Pancreas (tissue), 10 donors: ENCODE data around the gene TNRC18. TPM values are rescaled to one million over a fixed set of nuclear protein-coding genes. Genes with fewer than 3 reads are reported as not detected.

ENCODE experiments used
- ATAC-seq, 4 donors: fragments of 200-7000 bp; cut with Tn5 transposase; one replicate each; pipeline versions ENCODE4 v1.8.0 to v1.9.1; 2020; ENCODE audit warnings: mild to moderate bottlenecking in 4 of 4, moderate library complexity in 4 of 4
- DNase-seq, 6 donors: peaks; one replicate each; pipeline ENCODE4 v3.0.0-alpha.2; 2020
- FAIRE-seq: peaks from 2 replicates; lab custom pipeline; 2012; peaks lifted over from hg19 to GRCh38; lab: Jason Lieb, UNC
- H3K27ac ChIP-seq, 4 donors: fragments of 200-600 bp; sonication (generic); 1 replicate in 3 of 4; 2 replicates in 1 of 4; pipeline versions ENCODE4 v1.5.0 to v1.8.0; 2020
- H3K27me3 ChIP-seq, 4 donors: fragments of 200-600 bp; one replicate each; pipeline ENCODE4 v1.8.0; 2021
- H3K36me3 ChIP-seq, 3 donors: fragments of 200-600 bp; sonication (generic) in 1 of 3; one replicate each; pipeline versions ENCODE4 v1.5.0 to v1.8.0; 2020 to 2021
- H3K4me1 ChIP-seq, 3 donors: fragments of 200-600 bp; one replicate each; pipeline ENCODE4 v1.8.0; 2021
- H3K4me3 ChIP-seq, 4 donors: fragments of 200-600 bp; sonication (generic) in 2 of 4; one replicate each; pipeline versions ENCODE4 v1.5.0 to v1.8.0; 2020 to 2021
- H3K9me3 ChIP-seq, 4 donors: fragments of 200-600 bp; one replicate each; pipeline ENCODE4 v1.8.0; 2021
- WGBS, 2 donors: extraction: QIAGEN DNeasy Blood & Tissue Kit; methylation state at CpG; one replicate each; pipeline ENCODE4 v1.1.7; 2013; 5-methylcytosine and 5-hydroxymethylcytosine counted together
- intact Hi-C, 3 donors: fragments of 100-400 bp; cut with DNase I; formaldehyde crosslinking; loops; one replicate each; pipeline versions ENCODE4 v1.11.1 to v1.14.2; 2022
- polyA plus RNA-seq, 2 donors: library from polyadenylated mRNA; stranded (reverse); fragments of 200-250 nt; gene quantifications; one replicate each; pipeline ENCODE4 v1.2.3, GENCODE V29; 2013
- total RNA-seq, 6 donors: library from RNA; stranded (reverse); fragmentation: NEBNext Ultra II Directional in 4 of 6; extraction: Animal tissue kit (Norgen Biotek cat#: 25700) in 4 of 6; gene quantifications; one replicate each; pipeline versions ENCODE4 v1.2.1 to v1.2.4, GENCODE V29; 2021 to 2023
- TF ChIP-seq, protein P1 (sequence below), 4 donors: fragments of 200-600 bp; sonication (generic) in 3 of 4; IDR thresholded peaks; one replicate each; pipeline versions ENCODE4 v1.5.0 to v1.8.0; 2021; ENCODE audit warnings: antibody characterized with exemption in 4 of 4
- donor health status: healthy with polysubstance abuse.
- donor health status: DM: no; HTN: no; CAD: no; lungs with moderate emphysema.
- donor health status: DM: no; HTN: no; CAD: no.
- donor health status: control.
- donor health status: control.
- donor health status: Bipolar disorder and iron deficiency.
- donor health status: DM: yes; HTN: yes; CAD: no.
- donor health status: DM: no; HTN: no; CAD: no.
- donor health status: DM: no; HTN: no; CAD: no.
- donor health status: DM: yes; HTN: yes; CAD: no.

Gene TNRC18
- total and polyA plus RNA-seq, 8 donors, result 30.1 to 80.6 (median 36.9) TPM

DNA sequence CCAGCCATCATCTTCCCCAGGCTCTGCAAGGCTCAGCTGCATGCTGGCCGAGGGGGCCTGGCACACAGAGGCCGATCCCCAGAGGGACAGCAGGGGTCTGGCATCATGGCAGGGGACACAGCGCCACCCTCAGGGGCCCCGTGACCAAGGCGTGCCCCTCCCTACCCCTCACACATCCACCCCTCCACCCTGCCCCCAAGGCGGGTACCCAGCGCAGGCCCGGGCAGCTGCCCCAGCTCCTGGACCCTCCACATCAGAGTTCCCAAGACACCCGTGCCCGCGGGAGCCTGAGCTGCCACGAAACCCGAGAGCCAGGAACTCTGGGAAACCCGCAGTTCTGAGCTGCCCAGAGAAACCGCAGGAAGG is 46.5 kb upstream of the TNRC18 start:
- H3K27ac ChIP-seq, result no peak overlapping the region
- DNase-seq (no peak), FAIRE-seq (no peak), ATAC-seq (no peak)
- TF ChIP-seq, protein P1, sequence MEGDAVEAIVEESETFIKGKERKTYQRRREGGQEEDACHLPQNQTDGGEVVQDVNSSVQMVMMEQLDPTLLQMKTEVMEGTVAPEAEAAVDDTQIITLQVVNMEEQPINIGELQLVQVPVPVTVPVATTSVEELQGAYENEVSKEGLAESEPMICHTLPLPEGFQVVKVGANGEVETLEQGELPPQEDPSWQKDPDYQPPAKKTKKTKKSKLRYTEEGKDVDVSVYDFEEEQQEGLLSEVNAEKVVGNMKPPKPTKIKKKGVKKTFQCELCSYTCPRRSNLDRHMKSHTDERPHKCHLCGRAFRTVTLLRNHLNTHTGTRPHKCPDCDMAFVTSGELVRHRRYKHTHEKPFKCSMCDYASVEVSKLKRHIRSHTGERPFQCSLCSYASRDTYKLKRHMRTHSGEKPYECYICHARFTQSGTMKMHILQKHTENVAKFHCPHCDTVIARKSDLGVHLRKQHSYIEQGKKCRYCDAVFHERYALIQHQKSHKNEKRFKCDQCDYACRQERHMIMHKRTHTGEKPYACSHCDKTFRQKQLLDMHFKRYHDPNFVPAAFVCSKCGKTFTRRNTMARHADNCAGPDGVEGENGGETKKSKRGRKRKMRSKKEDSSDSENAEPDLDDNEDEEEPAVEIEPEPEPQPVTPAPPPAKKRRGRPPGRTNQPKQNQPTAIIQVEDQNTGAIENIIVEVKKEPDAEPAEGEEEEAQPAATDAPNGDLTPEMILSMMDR (IDR thresholded peaks at IDR 0.05), result no peak
- WGBS, 2 donors, result 82 to 87% methylated on average over 12 to 15 of the region's 15 CpGs
- intact Hi-C loops, result no loop called here
- no peak overlapping the region for H3K4me3 ChIP-seq
- no peaks in the 10 kb centered on the region for H3K36me3 ChIP-seq
- no peaks in the 10 kb centered on the region for H3K27me3 ChIP-seq
- H3K4me1 ChIP-seq, result no peaks in the 10 kb centered on the region
- H3K9me3 ChIP-seq, result no peaks in the 10 kb centered on the region

DNA sequence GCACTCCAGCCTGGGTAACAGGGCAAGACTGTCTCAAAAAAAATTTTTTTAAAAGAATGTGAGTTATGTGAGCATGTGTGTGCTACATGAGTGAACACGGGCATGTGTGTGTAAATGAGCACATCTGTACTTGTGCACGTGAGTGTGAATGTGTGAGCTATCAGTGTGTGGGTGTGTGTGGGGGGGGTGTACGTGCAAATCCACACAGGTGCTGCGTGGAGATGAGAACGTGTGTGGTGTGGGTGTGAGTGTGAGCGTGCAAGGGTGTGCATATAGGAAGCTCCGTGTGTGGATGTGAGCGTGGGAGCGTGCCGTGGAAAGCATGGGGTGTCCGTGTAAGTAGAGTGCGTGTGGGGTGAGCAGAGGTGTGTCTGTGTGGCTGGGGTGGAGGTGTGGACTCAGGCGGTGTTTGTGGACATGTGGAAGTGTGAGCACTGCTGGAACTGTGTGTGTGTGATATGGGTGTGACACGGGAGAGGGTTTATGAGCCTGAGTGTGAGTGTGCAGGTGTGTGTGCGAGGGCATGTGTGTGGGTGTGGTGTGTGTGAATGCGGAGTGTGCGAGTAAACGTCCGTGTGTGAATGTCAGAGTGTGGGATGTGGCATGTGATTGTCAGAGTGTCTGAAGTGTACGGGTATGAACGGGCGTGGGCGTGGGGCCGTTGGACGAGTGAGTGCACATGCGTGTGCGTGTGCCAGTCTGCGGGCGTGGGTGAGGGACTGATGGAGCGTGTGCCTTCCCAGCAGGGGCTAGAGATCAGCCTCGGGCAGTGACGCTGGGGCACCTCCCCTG is 45.9 kb upstream of the TNRC18 start:
- DNase-seq (no peak), ATAC-seq (no peak), FAIRE-seq (no peak)
- 88 to 91% methylated on average over 32 of the region's 32 CpGs for WGBS, 2 donors
- Histone ChIP-seq H3K27ac (no peak overlapping the region), H3K9me3 (no peaks in the 10 kb centered on the region), H3K4me1 (no peaks in the 10 kb centered on the region), H3K27me3 (no peaks in the 10 kb centered on the region), H3K36me3 (no peaks in the 10 kb centered on the region), H3K4me3 (no peak overlapping the region)
- TF ChIP-seq, protein P1 (IDR thresholded peaks at IDR 0.05), result no peak
- intact Hi-C loops, result no loop called here

DNA sequence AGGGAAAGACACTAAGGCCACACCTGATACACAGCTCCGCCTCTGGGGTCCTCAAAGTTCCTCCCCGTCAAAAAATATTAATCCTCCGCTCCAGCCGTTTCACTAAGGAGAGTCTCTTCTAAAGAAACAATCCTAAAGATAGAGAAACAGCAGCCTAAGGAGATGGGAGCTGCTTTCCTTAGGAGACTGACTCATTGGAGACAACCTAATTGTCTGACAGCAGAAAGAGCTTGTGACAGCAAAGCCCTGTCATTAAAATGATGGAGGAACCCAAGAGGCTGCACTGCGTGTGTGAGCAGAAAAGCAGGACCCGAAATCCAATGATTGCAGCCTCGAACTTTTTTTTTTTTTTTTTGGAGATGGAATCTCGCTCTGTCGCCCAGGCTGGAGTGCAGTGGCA is 44.0 kb upstream of the TNRC18 start:
- Histone ChIP-seq H3K27me3 (no peaks in the 10 kb centered on the region), H3K36me3 (no peaks in the 10 kb centered on the region), H3K4me3 (no peak overlapping the region), H3K4me1 (no peaks in the 10 kb centered on the region), H3K27ac (no peak overlapping the region), H3K9me3 (no peaks in the 10 kb centered on the region)
- intact Hi-C loops, result no loop called here
- WGBS, 2 donors, result 79 to 83% methylated on average over 8 to 9 of the region's 9 CpGs
- TF ChIP-seq, protein P1 (IDR thresholded peaks at IDR 0.05), result no peak
- ATAC-seq (no peak), FAIRE-seq (no peak), DNase-seq (no peak)

DNA sequence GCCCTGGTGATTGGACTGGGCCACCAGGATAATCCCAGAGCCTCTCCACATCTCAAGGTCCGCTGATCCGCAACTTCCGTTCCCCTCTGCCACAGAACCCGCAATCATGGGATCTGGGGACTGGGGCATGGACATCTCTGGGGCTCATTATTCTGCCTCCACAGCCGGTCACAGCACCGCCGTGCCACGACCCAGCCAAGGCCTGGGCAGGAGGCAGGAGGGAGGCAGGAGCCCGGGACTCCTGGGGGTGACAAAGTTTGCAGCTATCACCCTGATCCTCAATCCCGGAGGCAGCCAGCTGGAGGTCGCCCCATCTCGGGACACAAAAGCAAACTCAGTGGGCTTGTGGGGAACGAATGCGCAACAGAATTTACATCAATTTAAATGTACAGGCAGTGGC is 42.9 kb upstream of the TNRC18 start:
- DNase-seq, result no peak
- Histone ChIP-seq H3K36me3 (no peaks in the 10 kb centered on the region), H3K27me3 (no peaks in the 10 kb centered on the region), H3K27ac (no peak overlapping the region), H3K4me1 (no peaks in the 10 kb centered on the region), H3K9me3 (no peaks in the 10 kb centered on the region), H3K4me3 (no peak overlapping the region)
- FAIRE-seq, result no peak
- TF ChIP-seq, protein P1 (IDR thresholded peaks at IDR 0.05), result no peak
- no peak for ATAC-seq
- 92 to 93% methylated on average over 14 of the region's 14 CpGs for WGBS, 2 donors
- intact Hi-C loops, result no loop called here

DNA sequence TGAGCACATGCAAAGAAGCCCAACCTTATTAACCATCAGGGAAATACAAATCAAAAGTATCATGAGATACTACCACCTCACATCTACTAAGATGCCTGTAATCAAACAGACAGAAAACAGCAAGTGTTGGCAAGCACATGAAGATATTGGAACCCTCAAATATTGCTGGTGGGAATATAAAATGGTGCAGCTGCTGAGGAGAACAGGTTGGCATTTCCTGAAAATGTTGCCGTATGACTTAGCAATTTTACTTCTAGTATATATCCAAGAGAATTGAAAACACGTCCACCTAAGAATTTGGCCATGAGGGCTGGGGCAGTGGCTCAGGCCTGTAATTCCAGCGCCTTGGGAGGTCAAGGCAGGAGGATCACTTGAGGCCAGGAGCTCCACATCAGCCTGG is 39.4 kb upstream of the TNRC18 start:
- DNase-seq, result no peak
- no peaks in the 10 kb centered on the region for H3K4me1 ChIP-seq
- 61 to 82% methylated on average over 3 of the region's 3 CpGs for WGBS, 2 donors
- intact Hi-C loops, result no loop called here
- FAIRE-seq, result no peak
- H3K27me3 ChIP-seq, result no peaks in the 10 kb centered on the region
- no peak overlapping the region for H3K4me3 ChIP-seq
- H3K36me3 ChIP-seq, result no peaks in the 10 kb centered on the region
- no peaks in the 10 kb centered on the region for H3K9me3 ChIP-seq
- H3K27ac ChIP-seq, result no peak overlapping the region
- TF ChIP-seq, protein P1 (IDR thresholded peaks at IDR 0.05), result no peak
- no peak for ATAC-seq
